CD14-positive monocyte (primary cell): ENCODE measurements around the gene USP25. TPM values are rescaled to one million over a fixed set of nuclear protein-coding genes. Genes with fewer than 3 reads are reported as not detected.

ENCODE experiments used
- DNase-seq, 3 donors: peaks; one replicate each; pipeline ENCODE4 v3.0.0-alpha.2; 2011 to 2022
- H2AFZ ChIP-seq: 2 replicates; pipeline ENCODE4 v1.6.0; 2012; ENCODE audit warnings: mild to moderate bottlenecking, low read depth, low read length, inconsistent platforms; ENCODE audit not compliant: insufficient read depth, poor library complexity, severe bottlenecking
- H3K27ac ChIP-seq, 2 donors: 1 replicate in 1 of 2; 2 replicates in 1 of 2; pipeline ENCODE4 v1.5.1; 2012 to 2013; ENCODE audit warnings: low read length in 2 of 2, control low read depth in 1 of 2, inconsistent platforms in 1 of 2, low read depth in 1 of 2, mild to moderate bottlenecking in 1 of 2
- H3K27me3 ChIP-seq, 2 donors: one replicate each; pipeline versions ENCODE4 v1.6.0 to v1.6.1; 2011 to 2013; ENCODE audit warnings: low read length in 2 of 2; ENCODE audit not compliant: control insufficient read depth in 2 of 2, insufficient read depth in 2 of 2
- H3K36me3 ChIP-seq, 2 donors: replicated peaks in 1 of 2; 1 replicate in 1 of 2; 2 replicates in 1 of 2; pipeline versions ENCODE4 v1.5.1 to v1.6.1; 2012 to 2013; ENCODE audit warnings: low read length in 2 of 2, control low read depth in 1 of 2, inconsistent platforms in 1 of 2, mild to moderate bottlenecking in 1 of 2; ENCODE audit not compliant: insufficient read depth in 2 of 2, control insufficient read depth in 1 of 2
- H3K4me1 ChIP-seq, 2 donors: 1 replicate in 1 of 2; 2 replicates in 1 of 2; pipeline versions ENCODE4 v1.5.1 to v1.6.1; 2012 to 2013; ENCODE audit warnings: low read length in 2 of 2, control low read depth in 1 of 2, inconsistent platforms in 1 of 2, mild to moderate bottlenecking in 1 of 2, moderate library complexity in 1 of 2; ENCODE audit not compliant: insufficient read depth in 2 of 2, control insufficient read depth in 1 of 2
- H3K4me2 ChIP-seq: replicated peaks from 2 replicates; pipeline ENCODE3; 2012; ENCODE audit warnings: low read length, moderate library complexity, mild to moderate bottlenecking; ENCODE audit not compliant: poor library complexity, severe bottlenecking; ENCODE audit errors: extremely low read depth
- H3K4me3 ChIP-seq, 3 experiments: fragments of 200-600 bp in 1 of 3; sonication (generic) in 1 of 3; replicated peaks in 1 of 3; 1 replicate in 2 of 3; 2 replicates in 1 of 3; pipeline ENCODE4 v1.5.1; 2011 to 2013; ENCODE audit warnings: low read length in 3 of 3, mild to moderate bottlenecking in 3 of 3, control low read depth in 2 of 3, low read depth in 2 of 3, inconsistent platforms in 1 of 3, moderate library complexity in 1 of 3
- H3K79me2 ChIP-seq: 2 replicates; pipeline ENCODE4 v1.6.0; 2012; ENCODE audit warnings: mild to moderate bottlenecking, control low read depth, inconsistent platforms, low read length, moderate library complexity; ENCODE audit not compliant: insufficient read depth
- H3K9ac ChIP-seq: 2 replicates; pipeline ENCODE4 v1.6.0; 2017; ENCODE audit warnings: low read length, mild to moderate bottlenecking; ENCODE audit not compliant: insufficient read depth, poor library complexity, severe bottlenecking
- H3K9me3 ChIP-seq, 2 donors: replicated peaks in 1 of 2; 1 replicate in 1 of 2; 2 replicates in 1 of 2; pipeline versions ENCODE4 v1.5.1 to v1.6.1; 2012 to 2013; ENCODE audit warnings: low read length in 2 of 2, control low read depth in 1 of 2; ENCODE audit not compliant: control insufficient read depth in 1 of 2, insufficient read depth in 1 of 2
- H4K20me1 ChIP-seq: 2 replicates; pipeline ENCODE4 v1.6.0; 2012; ENCODE audit warnings: mild to moderate bottlenecking, low read length, control low read depth, moderate library complexity; ENCODE audit not compliant: insufficient read depth
- H3K27ac Mint-ChIP-seq, 7 donors: one replicate each; pipeline ENCODE4 v1.8.0; 2020; ENCODE audit warnings: mild to moderate bottlenecking in 7 of 7, mixed read lengths in 7 of 7, moderate library complexity in 6 of 7, inconsistent platforms in 2 of 7
- H3K27me3 Mint-ChIP-seq, 3 donors: one replicate each; pipeline ENCODE4 v1.8.0; 2021 to 2022; ENCODE audit warnings: low read depth in 3 of 3, mild to moderate bottlenecking in 3 of 3, mixed read lengths in 3 of 3, moderate library complexity in 3 of 3, inconsistent platforms in 1 of 3
- H3K36me3 Mint-ChIP-seq, 2 donors: one replicate each; pipeline ENCODE4 v1.8.0; 2020; ENCODE audit warnings: mixed read lengths in 2 of 2, inconsistent platforms in 1 of 2, mild to moderate bottlenecking in 1 of 2
- H3K4me1 Mint-ChIP-seq: one replicate; pipeline ENCODE4 v1.8.0; 2020; ENCODE audit warnings: mild to moderate bottlenecking, mixed read lengths
- H3K4me3 Mint-ChIP-seq, 2 donors: one replicate each; pipeline ENCODE4 v1.8.0; 2020; ENCODE audit warnings: mild to moderate bottlenecking in 2 of 2, mixed read lengths in 2 of 2, moderate library complexity in 1 of 2
- H3K9me3 Mint-ChIP-seq, 7 donors: one replicate each; pipeline ENCODE4 v1.8.0; 2020 to 2022; ENCODE audit warnings: mixed read lengths in 7 of 7, mild to moderate bottlenecking in 6 of 7, moderate library complexity in 6 of 7, inconsistent platforms in 2 of 7
- CTCF ChIP-seq: fragments of 200-600 bp; IDR thresholded peaks from one replicate; pipeline ENCODE4 v1.8.0; 2022; ENCODE audit warnings: antibody characterized with exemption, mild to moderate bottlenecking
- WGBS: methylation state at CpG from one replicate; pipeline ENCODE4 v1.1.5; 2013; ENCODE audit warnings: missing lambda C conversion rate; ENCODE audit not compliant: insufficient coverage; 5-methylcytosine and 5-hydroxymethylcytosine counted together
- intact Hi-C, 2 donors: fragments of 100-400 bp; cut with micrococcal nuclease; formaldehyde crosslinking; loops; one replicate each; pipeline versions ENCODE4 v1.15.0 to v1.15.1; 2023
- polyA plus RNA-seq, 3 donors: library from polyadenylated mRNA; depleted of rRNA in 1 of 3; unstranded in 2 of 3; stranded (reverse) in 1 of 3; fragments of 300-500 nt in 2 of 3; fragments of >200 nt in 1 of 3; fragmentation: Illumina TruSeq in 2 of 3; gene quantifications; 1 replicate in 2 of 3; 2 replicates in 1 of 3; pipeline ENCODE4 v1.2.3, GENCODE V29; 2012 to 2021

The USP25 gene
- polyA plus RNA-seq, 3 donors, result 7.2 to 15.6 (median 9.6) TPM

- H3K4me2 ChIP-seq, result no peak overlapping the region
- H3K4me1 ChIP-seq, result peaks cover 23 to 41% of the 10 kb centered on the region in 2 donors
- no peak overlapping the region for H3K4me3 ChIP-seq
- intact Hi-C loops, result no loop called here
- no peaks in the 10 kb centered on the region for H3K9me3 ChIP-seq
- no peak overlapping the region for H2AFZ ChIP-seq
- peak overlapping the region in 1 of 2 donors; percentile 60 for H3K27ac ChIP-seq
- Mint-ChIP-seq H3K36me3 (peaks cover 0 to 8% of the 10 kb centered on the region in 2 donors), H3K27ac (peak overlapping the region in 5 of 7 donors; percentile 19 to 70 (median 63)), H3K27me3 (peaks cover 0 to 3% (median 2%) of the 10 kb centered on the region in 3 donors), H3K4me3 (no peak overlapping the region), H3K4me1 (peaks cover 58% of the 10 kb centered on the region), H3K9me3 (peaks cover 0 to 2% (median 0%) of the 10 kb centered on the region in 7 donors)
- no peak for DNase-seq
- WGBS, result no CpG with 5 or more reads among the region's 1 CpG
- no peak for TF ChIP-seq CTCF
- peaks cover 100% of the 10 kb centered on the region for H4K20me1 ChIP-seq
- peaks cover 99% of the 10 kb centered on the region for H3K79me2 ChIP-seq
- H3K27me3 ChIP-seq, result no peaks in the 10 kb centered on the region
- H3K9ac ChIP-seq, result no peak overlapping the region
- no peaks in the 10 kb centered on the region for H3K36me3 ChIP-seq
These were observed 21.3 kb downstream of the USP25 start for GRCh38 chr21:15751037-15751436.

DNA sequence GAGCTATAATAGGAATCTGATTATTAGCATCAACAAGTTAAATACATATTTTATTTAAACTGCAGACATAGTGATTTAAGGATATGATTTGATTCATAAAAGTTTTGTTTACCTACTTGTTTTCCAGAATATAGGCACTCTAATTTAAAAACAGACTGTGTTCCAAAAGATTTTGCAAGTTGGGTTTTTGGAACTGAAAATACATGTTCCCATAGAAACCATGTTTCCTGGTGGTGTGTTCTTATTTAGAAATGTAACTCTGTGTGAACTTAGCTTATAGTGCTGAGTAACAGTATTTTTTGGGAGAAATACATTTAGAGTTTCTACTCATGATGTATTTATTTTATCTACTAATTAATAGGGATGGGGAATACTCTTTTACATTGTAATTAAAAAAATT is 21.8 kb downstream of the USP25 start:
- no peaks in the 10 kb centered on the region for H3K27me3 ChIP-seq
- Mint-ChIP-seq H3K4me3 (no peak overlapping the region), H3K9me3 (peaks cover 0 to 2% (median 0%) of the 10 kb centered on the region in 7 donors), H3K27ac (no peak overlapping the region), H3K4me1 (peaks cover 58% of the 10 kb centered on the region), H3K36me3 (peaks cover 0 to 8% of the 10 kb centered on the region in 2 donors), H3K27me3 (peaks cover 0 to 3% (median 0%) of the 10 kb centered on the region in 3 donors)
- TF ChIP-seq CTCF, result no peak
- H3K79me2 ChIP-seq, result peaks cover 99% of the 10 kb centered on the region
- peak overlapping the region in 1 of 2 donors; percentile 60 for H3K27ac ChIP-seq
- no peak overlapping the region for H3K4me3 ChIP-seq
- no peak overlapping the region for H3K4me2 ChIP-seq
- no peaks in the 10 kb centered on the region for H3K36me3 ChIP-seq
- peaks cover 100% of the 10 kb centered on the region for H4K20me1 ChIP-seq
- DNase-seq, result no peak
- H3K9me3 ChIP-seq, result no peaks in the 10 kb centered on the region
- intact Hi-C loops, result no loop called here
- peaks cover 23 to 41% of the 10 kb centered on the region in 2 donors for H3K4me1 ChIP-seq
- H2AFZ ChIP-seq, result no peak overlapping the region
- no peak overlapping the region for H3K9ac ChIP-seq
